CD4-positive, alpha-beta memory T cell (primary cell): Measurements from ENCODE around the gene TMEM190. TPM values are rescaled to one million over a fixed set of nuclear protein-coding genes. Genes with fewer than 3 reads are reported as not detected.

Source experiments
- CTCF ChIA-PET: fragments of 350-600 bp; sonication (Branson Sonifier 250); formaldehyde crosslinking; loops from one replicate; lab custom pipeline; 2021; ENCODE audit warnings: inconsistent platforms; ENCODE audit not compliant: partially characterized antibody; lab: Charles Lee
- POLR2A ChIA-PET: fragments of 350-600 bp; sonication (Branson Sonifier 250); formaldehyde crosslinking; loops from one replicate; lab custom pipeline; 2021; ENCODE audit not compliant: partially characterized antibody; lab: Charles Lee
- DNase-seq, 5 donors: peaks; one replicate each; pipeline versions ENCODE4 v3.0.0 to v3.0.0-alpha.2; 2020 to 2022; ENCODE audit warnings: mixed read lengths in 1 of 5
- H3K27ac ChIP-seq: one replicate; pipeline ENCODE4 v1.7.0; 2013; ENCODE audit warnings: low read depth, low read length
- H3K27me3 ChIP-seq: 2 replicates; pipeline ENCODE4 v1.7.0; 2013; ENCODE audit warnings: mild to moderate bottlenecking, low read length, moderate library complexity; ENCODE audit not compliant: insufficient read depth
- H3K36me3 ChIP-seq: 2 replicates; pipeline ENCODE4 v1.7.0; 2013; ENCODE audit warnings: mild to moderate bottlenecking, low read length, moderate library complexity; ENCODE audit not compliant: insufficient read depth
- H3K4me1 ChIP-seq: 2 replicates; pipeline ENCODE4 v1.7.0; 2013; ENCODE audit warnings: mild to moderate bottlenecking, low read length, moderate library complexity; ENCODE audit not compliant: insufficient read depth
- H3K4me3 ChIP-seq, 2 donors: one replicate each; pipeline ENCODE4 v1.7.0; 2013; ENCODE audit warnings: low read length in 2 of 2, mild to moderate bottlenecking in 1 of 2
- H3K9me3 ChIP-seq, 2 donors: one replicate each; pipeline ENCODE4 v1.7.0; 2013; ENCODE audit warnings: low read length in 2 of 2, control low read depth in 1 of 2; ENCODE audit not compliant: control insufficient read depth in 1 of 2
- H3K27ac Mint-ChIP-seq, 7 donors: one replicate each; pipeline ENCODE4 v1.8.0; 2020 to 2021; ENCODE audit warnings: mixed read lengths in 7 of 7, mild to moderate bottlenecking in 6 of 7, inconsistent platforms in 3 of 7, moderate library complexity in 3 of 7
- H3K27me3 Mint-ChIP-seq, 2 donors: one replicate each; pipeline ENCODE4 v1.8.0; 2020 to 2021; ENCODE audit warnings: mixed read lengths in 2 of 2
- H3K36me3 Mint-ChIP-seq, 2 donors: one replicate each; pipeline ENCODE4 v1.8.0; 2020 to 2021; ENCODE audit warnings: mixed read lengths in 2 of 2, inconsistent platforms in 1 of 2, mild to moderate bottlenecking in 1 of 2
- H3K4me1 Mint-ChIP-seq, 4 donors: one replicate each; pipeline ENCODE4 v1.8.0; 2020 to 2021; ENCODE audit warnings: mixed read lengths in 4 of 4, mild to moderate bottlenecking in 1 of 4
- H3K4me3 Mint-ChIP-seq, 8 donors: one replicate each; pipeline ENCODE4 v1.8.0; 2020 to 2021; ENCODE audit warnings: mixed read lengths in 8 of 8, mild to moderate bottlenecking in 7 of 8, moderate library complexity in 6 of 8, inconsistent platforms in 3 of 8
- H3K9me3 Mint-ChIP-seq, 8 donors: one replicate each; pipeline ENCODE4 v1.8.0; 2020 to 2021; ENCODE audit warnings: mixed read lengths in 8 of 8, mild to moderate bottlenecking in 5 of 8, inconsistent platforms in 3 of 8, moderate library complexity in 1 of 8
- intact Hi-C: fragments of 100-400 bp; cut with micrococcal nuclease; formaldehyde crosslinking; loops from one replicate; pipeline ENCODE4 v1.15.1; 2023
- polyA plus RNA-seq, 2 donors: library from polyadenylated mRNA; unstranded; fragments of 300-500 nt; fragmentation: Illumina TruSeq; gene quantifications; one replicate each; pipeline ENCODE4 v1.2.3, GENCODE V29; 2021
- total RNA-seq, 2 experiments: library from RNA; stranded (reverse); gene quantifications; one replicate each; pipeline ENCODE4 v1.2.3, GENCODE V29; 2021

Gene TMEM190
- total and polyA plus RNA-seq, 4 experiments from 2014 or later = not detected

DNA sequence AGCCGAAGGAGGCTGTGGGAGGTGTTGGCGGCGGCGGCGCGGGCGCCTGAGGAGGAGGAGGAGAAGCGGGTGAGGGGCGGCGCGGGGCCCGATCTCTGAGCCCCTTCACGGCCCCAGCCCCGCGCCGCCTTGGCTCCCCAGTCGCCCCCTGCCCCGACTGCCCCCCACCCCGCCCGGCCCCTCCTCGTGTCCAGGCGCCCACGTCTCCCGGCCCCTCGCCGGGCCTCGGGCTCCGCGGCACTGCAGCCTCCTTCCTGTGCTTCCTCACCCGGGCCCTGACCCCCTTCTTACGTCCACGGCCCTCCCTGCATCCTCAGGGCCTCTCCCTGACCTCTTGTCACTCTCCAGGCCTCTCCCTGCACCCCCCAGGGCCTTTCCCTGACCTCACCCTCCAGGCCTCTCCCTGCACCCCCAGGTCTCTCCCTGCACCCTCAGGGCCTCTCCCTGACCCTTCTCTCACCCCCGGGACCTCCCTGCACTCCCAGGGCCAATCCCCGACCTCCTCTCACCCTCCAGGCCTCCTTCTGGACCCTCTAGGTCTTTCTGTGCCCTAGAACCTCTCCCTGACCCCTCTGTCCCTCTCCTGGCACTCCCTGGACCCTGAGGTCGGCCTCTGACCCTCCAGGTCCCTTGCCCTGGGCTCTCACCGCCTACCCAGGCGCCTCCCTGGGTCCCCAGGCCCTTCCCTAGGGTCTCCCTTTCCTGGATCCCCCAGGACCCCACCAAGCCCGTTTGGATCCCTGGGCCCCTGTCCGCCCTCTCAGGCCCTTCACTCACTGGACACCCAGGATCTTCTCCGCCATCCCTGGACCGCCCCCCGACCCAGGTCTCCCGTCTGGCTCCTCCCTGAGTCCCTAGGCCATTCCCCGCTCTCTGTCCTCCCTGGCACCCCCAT is 36.5 kb upstream of the TMEM190 start:
- H3K27ac ChIP-seq = peak overlapping the region; percentile 82
- peaks cover 1 to 12% of the 10 kb centered on the region in 2 donors for H3K27me3 Mint-ChIP-seq
- intact Hi-C loops = loop anchor here (1.0 kb wide), 10 partner anchors 14 to 313 kb away; partner anchors contain the start of genes COX6B2, HSPBP1, PPP1R12C and PPP6R1
- H3K27me3 ChIP-seq = no peaks in the 10 kb centered on the region
- peaks cover 4 to 12% of the 10 kb centered on the region in 2 donors for H3K36me3 Mint-ChIP-seq
- H3K9me3 Mint-ChIP-seq = peaks cover 0 to 5% (median 0%) of the 10 kb centered on the region in 8 donors
- H3K4me3 Mint-ChIP-seq = peak overlapping the region; percentile 90 to 96 (median 93)
- POLR2A ChIA-PET = interaction anchor here (0.5 to 4.1 kb wide), 33 partner anchors 8 to 891 kb away, joined by 3 to 94 read pairs (median 7); partner anchors contain the start of genes COX6B2, FIZ1, HSPBP1 and ISOC2
- peak overlapping the region; percentile 97 to 100 (median 99) for H3K27ac Mint-ChIP-seq
- peaks cover 24% of the 10 kb centered on the region for H3K4me1 ChIP-seq
- CTCF ChIA-PET = interaction anchor here (1.0 to 2.6 kb wide), 8 partner anchors 9 to 136 kb away, joined by 3 to 30 read pairs (median 6); partner anchors contain the start of genes HSPBP1, TMEM238 and ZNF628
- peaks cover 3% of the 10 kb centered on the region for H3K36me3 ChIP-seq
- H3K9me3 ChIP-seq = no peaks in the 10 kb centered on the region
- peak in 1 of 5 donors; percentile 57 for DNase-seq
- H3K4me1 Mint-ChIP-seq = peaks cover 9 to 35% (median 18%) of the 10 kb centered on the region in 4 donors
- H3K4me3 ChIP-seq = peak overlapping the region; percentile 66 to 67

DNA sequence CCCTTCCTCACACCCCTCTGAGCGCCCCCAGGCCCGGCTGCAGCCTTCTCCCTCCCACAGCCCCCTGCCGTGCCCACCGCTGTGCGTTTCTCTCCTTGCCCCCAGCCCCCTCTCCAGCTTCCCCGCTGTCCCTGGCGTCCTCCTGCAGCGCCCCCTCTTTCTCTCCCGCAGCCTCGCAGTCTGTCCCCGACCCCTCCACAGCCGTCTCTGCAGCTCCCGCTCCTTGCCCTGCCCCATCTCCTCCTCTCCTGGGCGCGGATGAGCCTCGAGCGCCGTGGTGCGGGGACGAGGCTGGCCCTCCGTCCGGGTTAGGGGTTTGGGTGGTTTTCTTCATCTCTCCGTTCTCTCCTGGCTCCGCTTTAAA is 35.9 kb upstream of the TMEM190 start:
- POLR2A ChIA-PET = interaction anchor here (0.8 to 1.8 kb wide), 3 partner anchors 39 to 82 kb away, joined by 3 to 5 read pairs (median 5); partner anchors contain the start of genes PPP6R1 and TMEM238
- Histone ChIP-seq H3K4me1 (peaks cover 24% of the 10 kb centered on the region), H3K36me3 (peaks cover 3% of the 10 kb centered on the region), H3K27ac (peak overlapping the region; percentile 82), H3K9me3 (no peaks in the 10 kb centered on the region), H3K27me3 (no peaks in the 10 kb centered on the region), H3K4me3 (peak overlapping the region; percentile 3 to 67)
- H3K4me3 Mint-ChIP-seq = peak overlapping the region; percentile 74 to 87 (median 80)
- peaks cover 1 to 12% of the 10 kb centered on the region in 2 donors for H3K27me3 Mint-ChIP-seq
- peaks cover 9 to 35% (median 18%) of the 10 kb centered on the region in 4 donors for H3K4me1 Mint-ChIP-seq
- peaks cover 4 to 16% of the 10 kb centered on the region in 2 donors for H3K36me3 Mint-ChIP-seq
- intact Hi-C loops = no loop called here
- CTCF ChIA-PET = interaction anchor here (1.1 kb wide), 1 partner anchor 39 kb away, joined by 3 read pairs; no protein-coding TSS in a partner anchor
- H3K27ac Mint-ChIP-seq = peak overlapping the region; percentile 76 to 97 (median 92)
- peak in 2 of 5 donors; percentile 14 to 26 for DNase-seq
- peaks cover 0 to 5% (median 0%) of the 10 kb centered on the region in 8 donors for H3K9me3 Mint-ChIP-seq

DNA sequence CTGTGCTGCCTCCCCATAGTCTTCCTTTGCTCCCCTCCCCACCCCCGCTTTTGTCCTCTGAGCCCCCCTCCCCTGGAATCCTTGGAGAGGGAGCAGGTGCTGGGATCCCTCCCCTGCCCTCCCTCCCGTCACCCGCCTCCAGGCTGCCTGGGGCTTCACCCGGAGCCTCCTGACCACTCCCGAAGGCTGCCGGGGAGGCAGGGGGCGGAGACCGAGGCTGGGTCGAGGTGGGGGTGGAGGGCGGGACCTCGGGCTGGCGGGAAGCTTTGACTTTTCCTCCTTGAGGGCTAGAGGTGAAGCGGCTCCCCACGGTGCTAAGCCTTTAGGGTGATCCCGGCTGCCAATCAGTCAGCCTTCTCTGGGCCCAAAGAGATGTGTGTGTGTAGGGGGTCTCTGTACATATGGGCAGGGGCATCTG is 35.4 kb upstream of the TMEM190 start:
- ChIA-PET CTCF (interaction anchor here (1.1 kb wide), 1 partner anchor 40 kb away, joined by 3 read pairs; no protein-coding TSS in a partner anchor), POLR2A (interaction anchor here (0.8 to 1.8 kb wide), 5 partner anchors 40 to 82 kb away, joined by 3 to 5 read pairs (median 5); partner anchors contain the start of genes PPP6R1 and TMEM238)
- peaks cover 3% of the 10 kb centered on the region for H3K36me3 ChIP-seq
- H3K27ac ChIP-seq = peak overlapping the region; percentile 82
- peak overlapping the region; percentile 76 to 97 (median 92) for H3K27ac Mint-ChIP-seq
- H3K9me3 ChIP-seq = no peaks in the 10 kb centered on the region
- peaks cover 24% of the 10 kb centered on the region for H3K4me1 ChIP-seq
- no peaks in the 10 kb centered on the region for H3K27me3 ChIP-seq
- intact Hi-C loops = no loop called here
- peaks cover 0 to 5% (median 0%) of the 10 kb centered on the region in 8 donors for H3K9me3 Mint-ChIP-seq
- H3K4me1 Mint-ChIP-seq = peaks cover 9 to 35% (median 18%) of the 10 kb centered on the region in 4 donors
- peaks cover 4 to 16% of the 10 kb centered on the region in 2 donors for H3K36me3 Mint-ChIP-seq
- H3K27me3 Mint-ChIP-seq = peaks cover 1 to 12% of the 10 kb centered on the region in 2 donors
- peak; percentile 15 to 56 (median 24) for DNase-seq
- H3K4me3 ChIP-seq = peak overlapping the region in 1 of 2 donors; percentile 67
- peak overlapping the region; percentile 74 to 87 (median 80) for H3K4me3 Mint-ChIP-seq

DNA sequence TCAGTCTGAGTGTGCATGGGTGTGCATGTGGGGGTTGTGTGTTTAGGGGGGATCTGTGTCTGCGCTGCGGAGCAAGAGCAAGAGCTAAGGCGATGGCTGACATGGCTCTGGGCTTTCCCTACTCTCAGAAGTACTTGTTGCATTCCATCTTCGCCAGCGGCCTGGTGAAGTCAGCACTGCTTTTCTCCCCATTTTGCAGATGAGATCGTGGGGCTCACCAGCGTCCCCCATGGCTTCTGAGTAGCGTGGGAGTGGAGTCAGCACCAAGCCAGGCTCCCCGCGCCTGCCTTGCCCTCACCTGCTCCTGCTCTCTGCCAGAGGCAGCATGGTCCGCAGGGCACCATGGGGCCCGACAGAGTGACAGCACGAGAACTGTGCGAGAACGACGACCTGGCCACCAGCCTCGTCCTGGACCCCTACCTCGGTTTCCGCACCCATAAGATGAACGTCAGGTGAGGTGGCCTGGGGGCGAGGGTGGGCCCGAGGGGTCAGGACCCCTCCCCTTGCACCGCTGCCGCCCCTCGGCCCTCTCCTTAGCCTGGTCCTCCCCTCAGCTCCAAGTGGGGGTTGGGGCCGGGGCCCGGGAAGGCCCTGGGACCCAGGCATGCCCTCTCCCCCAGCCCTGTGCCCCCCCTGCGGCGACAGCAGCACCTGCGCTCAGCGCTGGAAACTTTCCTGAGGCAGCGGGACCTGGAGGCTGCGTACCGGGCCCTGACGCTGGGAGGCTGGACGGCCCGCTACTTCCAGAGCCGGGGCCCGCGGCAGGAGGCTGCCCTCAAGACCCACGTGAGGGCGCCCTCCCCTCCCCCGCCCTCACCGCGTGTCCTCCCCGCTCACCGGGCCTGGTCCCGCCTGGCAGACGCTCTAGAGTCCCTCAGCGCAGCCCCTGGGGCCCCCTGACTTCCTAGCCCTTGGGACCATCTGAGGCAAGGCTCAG is 34.8 kb upstream of the TMEM190 start:
- peaks cover 4 to 16% of the 10 kb centered on the region in 2 donors for H3K36me3 Mint-ChIP-seq
- peaks cover 0 to 5% (median 0%) of the 10 kb centered on the region in 8 donors for H3K9me3 Mint-ChIP-seq
- H3K4me3 ChIP-seq = no peak overlapping the region
- no peak for DNase-seq
- H3K27me3 ChIP-seq = no peaks in the 10 kb centered on the region
- H3K27me3 Mint-ChIP-seq = peaks cover 1 to 11% of the 10 kb centered on the region in 2 donors
- peak overlapping the region in 6 of 7 donors; percentile 76 to 97 (median 82) for H3K27ac Mint-ChIP-seq
- peaks cover 24% of the 10 kb centered on the region for H3K4me1 ChIP-seq
- intact Hi-C loops = no loop called here
- peaks cover 3% of the 10 kb centered on the region for H3K36me3 ChIP-seq
- ChIA-PET CTCF (interaction anchor here (1.1 kb wide), 1 partner anchor 40 kb away, joined by 3 read pairs; no protein-coding TSS in a partner anchor), POLR2A (interaction anchor here (0.8 to 1.8 kb wide), 3 partner anchors 41 to 83 kb away, joined by 3 to 5 read pairs (median 5); partner anchors contain the start of gene PPP6R1)
- peak overlapping the region in 7 of 8 donors; percentile 30 to 67 (median 64) for H3K4me3 Mint-ChIP-seq
- H3K27ac ChIP-seq = no peak overlapping the region
- H3K9me3 ChIP-seq = no peaks in the 10 kb centered on the region
- H3K4me1 Mint-ChIP-seq = peaks cover 9 to 35% (median 18%) of the 10 kb centered on the region in 4 donors

GRCh38 chr19:55344444-55344843 is 32.2 kb upstream of the TMEM190 start:
- H3K27ac ChIP-seq = no peak overlapping the region
- H3K9me3 ChIP-seq = no peaks in the 10 kb centered on the region
- no peak overlapping the region for H3K4me3 ChIP-seq
- Mint-ChIP-seq H3K27ac (no peak overlapping the region), H3K36me3 (peaks cover 4 to 10% of the 10 kb centered on the region in 2 donors), H3K9me3 (no peaks in the 10 kb centered on the region), H3K4me3 (no peak overlapping the region), H3K4me1 (peaks cover 4 to 22% (median 12%) of the 10 kb centered on the region in 4 donors), H3K27me3 (peaks cover 0 to 2% of the 10 kb centered on the region in 2 donors)
- intact Hi-C loops = no loop called here
- no peaks in the 10 kb centered on the region for H3K27me3 ChIP-seq
- POLR2A ChIA-PET = no interaction called here
- H3K4me1 ChIP-seq = peaks cover 17% of the 10 kb centered on the region
- CTCF ChIA-PET = no interaction called here
- peaks cover 3% of the 10 kb centered on the region for H3K36me3 ChIP-seq
- DNase-seq = no peak

- H3K9me3 ChIP-seq = no peaks in the 10 kb centered on the region
- peaks cover 2 to 15% (median 9%) of the 10 kb centered on the region in 4 donors for H3K4me1 Mint-ChIP-seq
- DNase-seq = no peak
- no peaks in the 10 kb centered on the region for H3K27me3 ChIP-seq
- no peaks in the 10 kb centered on the region for H3K27me3 Mint-ChIP-seq
- POLR2A ChIA-PET = no interaction called here
- peaks cover 4 to 7% of the 10 kb centered on the region in 2 donors for H3K36me3 Mint-ChIP-seq
- H3K4me3 ChIP-seq = no peak overlapping the region
- H3K9me3 Mint-ChIP-seq = no peaks in the 10 kb centered on the region
- peak overlapping the region in 1 of 7 donors; percentile 24 for H3K27ac Mint-ChIP-seq
- intact Hi-C loops = no loop called here
- CTCF ChIA-PET = no interaction called here
- H3K4me3 Mint-ChIP-seq = no peak overlapping the region
- H3K27ac ChIP-seq = no peak overlapping the region
- peaks cover 15% of the 10 kb centered on the region for H3K4me1 ChIP-seq
- H3K36me3 ChIP-seq = peaks cover 3% of the 10 kb centered on the region
Measured at GRCh38 chr19:55345101-55345817, 31.4 kb upstream of the TMEM190 start.
